ENCODE results near the gene SPECC1. TPM values are rescaled to one million over a fixed set of nuclear protein-coding genes. Genes with fewer than 3 reads are reported as not detected.

The SPECC1 gene
- total and polyA plus RNA-seq, 2 donors (not counting 3 experiments of a cell fraction or from before 2014, with no cell fraction given), result 5.3 to 20.4 TPM

- no peak overlapping the region for H3K9ac ChIP-seq (replicated peaks; ENCODE audit: extremely low read depth, insufficient read depth, low read length)
- no peaks in the 10 kb centered on the region for H3K79me2 ChIP-seq (ENCODE audit: control insufficient read depth, insufficient read depth, low read length)
- BruUV-seq (replicated peaks), result no TSS peak
- peaks cover 6% of the 10 kb centered on the region for H3K4me1 ChIP-seq (ENCODE audit: control insufficient read depth, extremely low read depth, insufficient read depth, low read length)
- CTCF ChIA-PET, result interaction anchor here (0.9 to 2.1 kb wide), 4 partner anchors 9 to 29 kb away, joined by 3 to 5 read pairs (median 4); no protein-coding TSS in a partner anchor
- no peaks in the 10 kb centered on the region for H3K9me3 ChIP-seq (replicated peaks; ENCODE audit: control insufficient read depth, insufficient read depth, low read length)
- intact Hi-C loops (cut with micrococcal nuclease), result no loop called here
- H3K36me3 ChIP-seq (ENCODE audit: control insufficient read depth in 2 of 2, extremely low read depth in 1 of 2, insufficient read depth in 2 of 2, low read length in 2 of 2), result no peaks in the 10 kb centered on the region
- H3K9me1 ChIP-seq (replicated peaks; ENCODE audit: control insufficient read depth, extremely low read depth, insufficient read depth, low read length), result no peaks in the 10 kb centered on the region
- no peak overlapping the region for H3K27ac ChIP-seq (ENCODE audit: insufficient read depth, low read depth, low read length)
- no peak overlapping the region for H3K4me3 ChIP-seq (replicated peaks in 1 of 3; ENCODE audit: insufficient read depth in 1 of 3, low read depth in 1 of 3, low read length in 3 of 3)
- DNase-seq (ENCODE audit: low read depth, low spot score) (no peak), FAIRE-seq (no peak)
- TF ChIP-seq GATA2 (IDR thresholded peaks at IDR 0.05; ENCODE audit: insufficient read depth, insufficient read length, low read depth, low read length) (no peak), POLR2AphosphoS5 (IDR thresholded peaks at IDR 0.05; ENCODE audit: insufficient read depth, low read depth, low read length) (no peak), CTCF (IDR thresholded peaks at IDR 0.05; ENCODE audit: extremely low read depth in 1 of 2, insufficient read depth in 1 of 2, low read depth in 1 of 2, low read length in 2 of 2) (no peak), MYC (IDR thresholded peaks at IDR 0.05; ENCODE audit: low read depth, low read length) (no peak), MAX (IDR thresholded peaks at IDR 0.05; ENCODE audit: insufficient read depth, insufficient read length) (no peak), POLR2A (IDR thresholded peaks at IDR 0.05; ENCODE audit: low read depth, low read length) (no peak), JUN (IDR thresholded peaks at IDR 0.05; ENCODE audit: borderline replicate concordance, insufficient read depth, insufficient read length, low read depth) (no peak), FOS (IDR thresholded peaks at IDR 0.05; ENCODE audit: borderline replicate concordance, insufficient read depth, low read length) (no peak), EZH2 (IDR thresholded peaks at IDR 0.05; ENCODE audit: borderline replicate concordance, low read depth, low read length, severe bottlenecking) (no peak)
- H3K27me3 ChIP-seq (ENCODE audit: control insufficient read depth in 2 of 2, insufficient read depth in 2 of 2, low read length in 2 of 2), result no peaks in the 10 kb centered on the region
- H4K20me1 ChIP-seq (replicated peaks; ENCODE audit: control insufficient read depth, extremely low read depth, insufficient read depth, low read length), result no peaks in the 10 kb centered on the region
- dilution Hi-C loops (cut with MboI; ENCODE audit: extremely low pct_ligation_motif_present, low sequenced_read_pairs), result no loop called here
- no peak overlapping the region for H2AFZ ChIP-seq (ENCODE audit: low read depth, low read length)
- POLR2A ChIA-PET, result no interaction called here
- H3K4me2 ChIP-seq (ENCODE audit: insufficient read depth, low read length), result no peak overlapping the region
Observed at GRCh38 chr17:20197272-20197926, 188.2 kb downstream of the SPECC1 start.
